SH-SY5Y (cell line): ENCODE measurements around the gene SLC66A3.

Experiments used
- GATA2 ChIP-seq: IDR thresholded peaks from 2 replicates; pipeline ENCODE4 v1.6.1; 2011; ENCODE audit warnings: mild to moderate bottlenecking, low read depth, low read length
- GATA3 ChIP-seq: IDR thresholded peaks from 2 replicates; pipeline ENCODE4 v1.6.1; 2011; ENCODE audit warnings: low read depth, mild to moderate bottlenecking, low read length, moderate library complexity

The SLC66A3 gene

GRCh38 chr2:11155381-11156035 is at the start of gene SLC66A3:
SLC66A3 (plus strand) TSS chr2:11155467; CDS start chr2:11155547, 80 bp downstream.
- TF ChIP-seq GATA2: no peak
- TF ChIP-seq GATA3: no peak

GRCh38 chr2:11109002-11109401 is 46.3 kb upstream of the SLC66A3 start:
- TF ChIP-seq GATA3: no peak
- no peak for TF ChIP-seq GATA2

GRCh38 chr2:11112870-11113428 is 42.3 kb upstream of the SLC66A3 start:
- no peak for TF ChIP-seq GATA3
- TF ChIP-seq GATA2: no peak

- TF ChIP-seq GATA2 (no peak), GATA3 (no peak)
Measured at GRCh38 chr2:11117776-11118175, 37.5 kb upstream of the SLC66A3 start.

GRCh38 chr2:11118761-11119160 is 36.5 kb upstream of the SLC66A3 start:
- no peak for TF ChIP-seq GATA2
- TF ChIP-seq GATA3: no peak

- TF ChIP-seq GATA2 (no peak), GATA3 (no peak)
Measured at GRCh38 chr2:11121099-11121822, 34.0 kb upstream of the SLC66A3 start.

GRCh38 chr2:11121823-11122155 is 33.5 kb upstream of the SLC66A3 start:
- no peak for TF ChIP-seq GATA2
- no peak for TF ChIP-seq GATA3

- TF ChIP-seq GATA2 (no peak), GATA3 (no peak)
Measured at GRCh38 chr2:11122380-11122779, 32.9 kb upstream of the SLC66A3 start.

GRCh38 chr2:11123001-11123809 is 32.1 kb upstream of the SLC66A3 start:
- TF ChIP-seq GATA2: no peak
- TF ChIP-seq GATA3: no peak

GRCh38 chr2:11123856-11124759 is 31.2 kb upstream of the SLC66A3 start:
- TF ChIP-seq GATA3 (no peak), GATA2 (no peak)

- TF ChIP-seq GATA3 (no peak), GATA2 (no peak)
Measured at GRCh38 chr2:11124760-11125068, 30.6 kb upstream of the SLC66A3 start.

GRCh38 chr2:11127761-11128160 is 27.5 kb upstream of the SLC66A3 start:
- TF ChIP-seq GATA3 (no peak), GATA2 (no peak)

- no peak for TF ChIP-seq GATA3
- TF ChIP-seq GATA2: no peak
Measured at GRCh38 chr2:11128243-11128951, 26.9 kb upstream of the SLC66A3 start.
